GM15510 (cell line): ENCODE data around the gene HORMAD2.

Experiments used
- POLR2A ChIP-seq: IDR thresholded peaks from 3 replicates; pipeline ENCODE4 v1.6.1; 2011; ENCODE audit warnings: borderline replicate concordance; ENCODE audit not compliant: insufficient read length; ENCODE audit errors: extremely low read depth

Gene HORMAD2

DNA sequence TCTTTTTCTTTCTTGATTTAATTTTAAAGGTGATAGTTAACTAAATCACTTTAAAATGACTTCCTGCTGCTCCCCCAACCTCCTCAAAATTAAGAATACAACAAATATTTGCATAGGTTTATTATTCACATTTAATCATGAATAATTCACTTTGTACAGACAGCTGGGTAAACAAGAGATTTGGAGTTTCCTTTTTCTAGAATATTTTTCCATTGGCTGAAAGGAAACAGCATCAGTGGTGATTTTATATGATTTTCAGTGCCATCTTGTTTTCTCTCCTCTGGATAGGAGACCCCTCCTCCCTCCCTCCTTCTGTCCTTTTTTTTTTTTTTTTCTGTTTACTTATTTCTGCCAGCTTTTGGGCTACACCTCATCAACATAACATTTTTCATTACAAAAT lies 105.8 kb downstream of the HORMAD2 start:
- no peak for TF ChIP-seq POLR2A

DNA sequence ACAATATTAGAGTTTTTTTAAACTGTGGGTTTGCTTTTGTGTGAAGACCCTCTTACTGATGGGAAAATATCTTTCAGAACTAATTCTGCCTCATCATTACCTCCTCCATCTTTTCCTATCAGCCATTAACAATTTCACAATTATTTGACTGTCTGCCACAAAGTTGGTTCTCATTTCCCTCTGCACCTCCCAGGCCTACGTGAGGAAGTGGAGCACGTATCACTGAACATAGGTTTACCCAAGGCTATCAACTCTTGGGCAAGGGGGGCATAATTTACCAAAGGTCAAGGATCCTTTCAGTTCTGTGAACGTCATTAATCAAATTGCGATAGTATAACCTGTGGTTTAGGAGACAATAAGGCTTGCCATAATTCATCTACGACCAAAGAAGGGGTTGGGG lies 106.2 kb downstream of the HORMAD2 start:
- TF ChIP-seq POLR2A = no peak

DNA sequence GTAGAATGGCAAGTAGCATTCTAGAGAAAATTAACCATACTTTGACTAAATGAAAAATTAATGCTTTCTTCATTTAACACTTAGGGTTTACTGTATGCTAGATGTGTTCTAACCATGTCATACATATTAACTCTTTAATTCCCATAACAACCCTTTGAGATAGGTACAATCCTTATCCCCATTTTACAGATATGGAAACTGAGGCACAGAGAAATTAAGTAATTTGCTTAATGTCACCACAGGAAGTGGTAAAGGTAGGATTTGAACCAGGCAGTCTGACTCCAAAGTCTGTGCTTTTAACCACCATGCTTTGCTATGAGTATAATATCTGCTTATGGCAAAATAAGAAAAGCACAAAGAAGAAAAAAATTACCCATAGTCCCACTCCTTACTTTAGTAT lies 106.8 kb downstream of the HORMAD2 start:
- TF ChIP-seq POLR2A = no peak

DNA sequence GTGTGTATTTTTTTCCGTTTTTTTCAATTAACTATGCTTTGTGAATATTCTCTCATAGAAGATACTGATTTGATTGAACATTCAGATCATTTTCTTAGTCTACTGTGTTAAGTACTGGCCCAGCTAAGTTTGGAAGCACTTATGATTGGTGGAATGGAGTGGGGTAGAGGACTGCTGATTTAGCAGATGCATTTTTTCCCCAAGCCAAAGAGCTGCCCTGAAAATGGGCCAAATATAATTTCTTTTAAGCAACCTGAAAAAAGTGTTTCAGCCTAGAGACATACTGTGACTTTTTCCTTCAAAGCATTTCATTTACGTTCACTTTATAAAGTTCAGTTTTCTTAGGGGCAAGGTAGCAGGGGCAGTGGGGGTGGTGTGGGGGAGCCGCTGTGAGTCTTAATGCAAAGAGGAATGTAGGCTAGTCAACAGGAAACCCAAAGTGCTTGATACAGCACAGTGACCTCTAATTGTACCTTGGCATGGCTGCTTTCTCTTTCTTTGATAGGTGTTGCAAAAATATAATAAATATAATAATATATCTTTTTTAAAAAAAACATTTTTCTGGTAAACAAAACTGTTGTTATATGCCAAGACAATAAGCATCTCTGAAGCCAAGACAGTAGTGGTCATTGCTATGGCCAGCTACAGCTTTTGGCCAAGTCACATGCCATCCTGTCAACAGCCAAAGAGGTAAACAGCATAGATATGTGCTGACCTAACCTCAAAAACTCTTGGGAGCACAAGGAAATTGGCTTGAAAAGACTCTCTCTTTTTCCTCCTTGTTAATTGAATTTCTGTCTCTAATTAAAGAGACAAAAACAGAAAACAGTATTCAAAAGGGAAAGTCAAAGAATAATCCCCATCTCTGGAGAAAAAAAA lies 107.5 kb downstream of the HORMAD2 start:
- TF ChIP-seq POLR2A = no peak

DNA sequence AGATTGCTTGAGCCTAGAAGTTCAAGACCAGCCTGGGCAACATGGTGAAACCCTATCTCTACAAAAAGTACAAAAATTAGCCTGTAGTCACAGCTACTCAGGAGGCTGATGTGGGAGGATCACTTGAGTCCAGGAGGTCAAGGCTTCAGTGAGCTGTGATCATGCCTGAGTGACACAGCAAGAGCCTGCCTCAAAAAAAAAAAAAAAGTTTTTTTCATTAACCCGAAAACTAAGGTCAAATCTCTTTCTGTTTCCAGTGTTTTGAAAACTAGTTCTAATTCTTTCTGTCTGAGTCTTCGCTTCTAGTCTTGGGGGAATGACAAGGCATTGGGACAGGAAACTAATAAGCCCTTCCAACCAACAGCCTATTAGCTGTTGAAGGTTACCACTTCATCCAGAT lies 108.6 kb downstream of the HORMAD2 start:
- TF ChIP-seq POLR2A = no peak

DNA sequence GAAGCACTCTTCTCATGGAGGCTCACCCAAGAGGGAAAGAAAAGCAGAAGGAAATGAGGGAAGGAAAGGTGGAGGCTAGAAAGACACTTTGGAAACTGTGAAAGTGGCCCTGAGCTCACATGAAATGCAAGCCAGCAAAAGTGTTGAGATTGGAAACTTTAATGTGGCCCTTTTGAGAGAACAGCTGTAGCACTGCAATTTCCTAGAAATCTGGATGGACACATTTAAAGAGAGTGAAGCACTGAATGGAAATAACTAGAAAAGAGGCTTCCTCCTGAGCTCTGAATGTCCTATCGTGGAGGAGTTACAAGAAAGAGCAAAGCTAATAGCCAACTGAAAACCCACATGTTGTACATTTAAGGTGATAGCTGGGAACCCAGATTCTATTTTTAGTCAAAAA lies 110.3 kb downstream of the HORMAD2 start:
- TF ChIP-seq POLR2A = no peak

DNA sequence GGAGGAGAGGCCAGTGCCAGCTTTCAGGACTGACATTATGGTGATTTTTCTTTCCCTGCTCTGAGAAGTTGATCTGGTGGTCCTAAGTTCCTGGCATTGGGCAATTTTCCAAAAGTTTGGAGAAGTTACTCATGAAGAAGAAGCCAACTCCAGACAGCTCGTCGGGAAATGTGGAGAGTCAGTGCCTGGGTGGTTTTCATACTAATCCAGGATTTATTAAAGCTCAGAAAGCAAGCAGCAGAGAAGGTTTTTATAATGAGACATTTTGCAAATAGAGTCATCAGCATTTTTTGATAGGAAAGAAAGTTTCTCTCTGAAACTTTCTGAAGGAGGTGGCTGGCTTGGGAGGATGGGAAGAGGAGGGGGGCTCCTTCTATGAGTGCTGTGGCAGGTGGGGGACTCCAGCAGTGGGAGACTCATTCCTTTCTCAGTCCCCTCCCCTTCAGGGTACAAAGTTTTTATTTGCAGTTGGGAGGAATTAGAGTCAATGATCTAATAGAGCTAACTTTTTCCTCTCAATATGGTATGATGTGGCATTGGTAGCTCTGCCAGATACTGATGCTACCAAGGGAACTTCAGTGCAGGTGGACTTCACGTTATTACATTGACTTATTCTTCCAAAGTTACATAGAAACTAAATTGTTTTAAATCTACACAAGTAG lies 110.9 kb downstream of the HORMAD2 start:
- TF ChIP-seq POLR2A = no peak

DNA sequence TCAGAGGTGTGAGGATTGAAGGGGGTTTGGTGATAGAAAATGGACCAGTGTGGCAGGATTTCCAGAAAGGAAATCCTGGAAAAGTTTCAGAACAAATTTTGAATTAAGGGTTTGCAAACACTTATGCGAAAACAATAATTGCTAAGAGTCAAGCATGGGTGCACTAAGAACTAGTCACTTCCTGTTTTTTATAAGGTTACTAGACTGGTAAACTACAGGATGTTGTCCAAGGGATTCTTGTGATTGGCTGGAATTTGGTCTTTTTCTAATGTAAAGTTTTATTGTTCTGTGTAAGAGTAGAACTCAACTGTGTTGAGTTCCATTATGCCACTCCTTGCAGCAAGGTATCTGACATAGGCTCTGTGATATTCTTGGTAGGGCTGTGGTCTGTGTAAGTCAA lies 112.2 kb downstream of the HORMAD2 start:
- TF ChIP-seq POLR2A = no peak

DNA sequence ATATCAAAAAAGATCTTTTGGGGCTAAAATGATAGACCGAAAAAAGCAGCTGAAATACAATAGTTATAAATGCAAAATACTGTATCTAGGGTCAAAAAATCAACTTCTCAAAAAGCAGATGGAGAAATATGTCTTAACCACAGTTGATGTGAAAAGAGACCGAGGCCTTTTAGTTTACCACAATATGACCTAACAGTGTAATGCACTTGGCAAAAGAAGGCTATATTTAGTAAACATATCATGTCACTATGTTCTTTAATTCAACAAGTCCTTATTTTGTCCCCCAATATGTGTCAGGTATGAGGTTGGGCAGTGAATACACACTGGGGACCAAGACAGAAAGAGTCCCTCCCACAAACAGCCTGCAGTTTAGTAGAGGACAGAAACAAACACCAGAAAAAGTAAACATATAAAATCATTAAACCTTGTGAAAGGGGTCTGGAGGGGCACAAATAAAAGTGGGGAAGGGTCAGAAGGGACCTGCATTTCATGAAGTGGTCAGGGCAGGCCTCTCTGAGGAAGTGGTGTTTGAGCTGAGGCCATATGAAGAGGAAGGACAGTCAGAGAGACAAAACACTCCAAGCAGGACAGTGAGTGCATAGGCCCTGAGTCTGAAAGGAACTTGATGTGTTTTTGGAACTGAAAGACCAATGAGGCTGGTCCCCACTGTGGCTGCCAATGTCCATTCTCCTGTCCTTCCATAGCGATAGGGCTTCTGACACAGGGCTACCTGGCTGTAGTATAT lies 112.9 kb downstream of the HORMAD2 start:
- no peak for TF ChIP-seq POLR2A

DNA sequence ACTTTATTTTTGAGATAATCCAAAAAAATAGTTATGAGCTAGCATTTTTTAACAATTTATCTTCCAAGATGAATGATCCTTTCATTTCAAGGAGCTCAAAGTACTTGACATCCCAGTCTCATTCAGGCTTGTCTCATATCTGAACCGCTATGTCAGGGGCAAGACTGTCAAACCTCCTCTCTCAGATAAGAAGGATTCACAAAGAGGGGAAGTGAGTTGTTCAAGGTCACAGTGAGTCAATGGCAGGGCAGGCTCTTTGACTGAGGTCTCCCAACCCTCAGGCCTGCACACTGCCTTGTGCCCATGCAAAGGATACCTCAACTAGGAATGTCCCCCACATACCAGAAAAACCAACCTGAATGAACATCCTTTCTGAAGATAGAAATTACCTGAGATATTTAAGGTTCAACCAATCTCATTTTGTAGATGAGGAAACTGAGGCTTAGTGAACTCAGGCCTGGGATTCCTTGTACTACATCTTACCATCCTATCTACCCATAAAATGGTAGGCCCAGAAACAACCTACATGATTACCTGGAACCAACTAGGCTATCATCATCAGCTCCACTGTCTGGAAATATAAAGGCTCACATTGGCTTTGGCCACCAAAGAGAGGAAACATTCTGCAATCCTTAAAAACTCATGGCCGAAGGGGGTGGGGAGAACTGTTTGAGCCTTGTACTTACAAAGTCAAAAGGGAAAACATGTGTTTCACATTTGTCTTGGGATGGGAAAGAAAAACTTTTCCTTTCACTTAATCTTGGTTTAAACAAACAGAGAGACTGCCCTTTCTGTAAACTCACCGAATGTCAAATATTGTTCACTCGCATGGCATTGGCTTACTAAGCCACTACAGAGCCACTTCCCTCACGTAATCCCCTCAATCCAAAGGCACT lies 115.2 kb downstream of the HORMAD2 start:
- TF ChIP-seq POLR2A = no peak

DNA sequence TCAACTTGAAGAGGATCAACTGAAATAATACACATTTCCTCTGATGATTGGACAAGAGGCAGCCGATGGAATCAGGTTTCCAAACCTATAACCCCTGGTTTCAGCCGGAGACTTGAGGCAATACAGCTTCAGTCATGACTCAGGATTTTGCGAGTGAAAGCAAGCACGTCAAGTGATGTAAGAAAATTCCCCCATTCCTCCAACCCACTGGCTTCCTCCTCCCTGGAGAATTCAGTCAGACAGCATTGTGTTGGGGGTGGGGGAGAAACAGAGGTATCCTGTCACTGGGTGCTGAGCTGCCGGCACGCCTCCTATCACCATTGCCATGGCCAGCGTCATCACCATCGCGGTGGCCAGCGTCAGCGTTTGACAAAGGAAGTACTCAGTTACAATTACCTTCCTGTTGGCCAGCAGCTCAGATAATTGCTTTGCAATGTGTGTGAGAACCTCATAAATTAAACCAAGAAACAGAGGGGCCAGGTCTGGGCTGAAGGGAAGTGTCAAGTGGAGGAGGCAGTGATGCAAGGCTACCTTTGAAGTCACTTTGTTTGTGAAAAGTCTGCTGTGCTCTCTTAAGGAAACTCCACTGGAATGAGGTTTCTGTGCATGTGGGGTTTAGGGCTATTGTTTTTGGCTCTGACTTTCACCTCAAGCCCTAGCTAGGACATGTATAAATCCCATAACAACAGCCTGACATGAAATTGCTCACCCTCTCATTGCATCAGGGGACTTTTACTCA lies 116.0 kb downstream of the HORMAD2 start:
- no peak for TF ChIP-seq POLR2A

DNA sequence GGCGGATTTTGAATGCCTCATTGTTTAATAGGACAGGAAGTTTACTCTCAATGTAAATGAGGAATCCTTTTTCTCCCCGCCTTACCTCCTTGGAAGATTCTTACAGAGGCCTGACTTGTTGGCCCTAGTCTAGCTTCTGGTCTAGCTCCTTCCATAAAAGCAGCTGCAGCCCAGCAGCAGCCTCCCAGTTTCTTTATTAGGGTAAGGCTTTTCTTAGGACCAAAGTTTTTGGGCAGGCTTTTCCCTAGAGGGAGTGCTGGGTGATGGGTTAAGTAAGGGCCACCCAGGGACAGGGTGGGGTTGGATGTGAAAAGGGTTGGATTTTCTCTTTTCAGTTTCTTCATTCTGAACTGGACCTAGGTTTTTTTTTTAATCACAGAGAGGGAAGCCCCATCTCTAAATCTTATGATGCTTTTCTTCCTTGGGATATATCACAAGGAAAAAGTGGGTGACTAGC lies 116.6 kb downstream of the HORMAD2 start:
- no peak for TF ChIP-seq POLR2A

DNA sequence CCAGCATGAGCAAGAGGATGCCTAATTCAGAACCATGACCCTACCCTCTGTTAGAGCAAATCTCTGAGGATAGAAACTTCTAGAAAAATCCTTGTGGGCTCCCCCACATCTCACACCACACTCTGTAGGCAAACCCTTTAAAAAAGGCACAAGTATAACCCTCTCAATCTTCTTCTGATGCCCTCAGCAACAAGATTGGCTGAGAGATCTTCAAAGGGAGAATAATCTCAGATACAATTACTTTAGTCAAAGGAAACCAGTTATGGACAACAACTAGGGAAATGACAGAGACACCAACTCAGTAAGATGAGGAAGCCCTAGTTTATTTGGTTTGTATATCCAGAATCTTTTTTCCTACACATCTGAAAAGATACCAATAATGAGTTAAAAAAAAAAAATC lies 117.1 kb downstream of the HORMAD2 start:
- no peak for TF ChIP-seq POLR2A
